Right cardiac atrium (tissue), 5 donors: Measurements from ENCODE around the gene PPP2R3B. TPM values are rescaled to one million over a fixed set of nuclear protein-coding genes. Genes with fewer than 3 reads are reported as not detected.
"Not testable (repeated sequence)": the region's sequence is repeated elsewhere in the genome, so short reads cannot be mapped to it uniquely, and the experiment has no call there.

Source experiments
- ATAC-seq, 2 donors: fragments of 200-7000 bp; cut with Tn5 transposase; one replicate each; pipeline versions ENCODE4 v1.8.0 to v1.9.1; 2020; ENCODE audit warnings: moderate library complexity in 2 of 2, mild to moderate bottlenecking in 1 of 2
- DNase-seq, 3 donors: peaks; one replicate each; pipeline ENCODE4 v3.0.0-alpha.2; 2020
- H3K27ac ChIP-seq: one replicate; pipeline ENCODE4 v1.5.1; 2013; ENCODE audit warnings: mild to moderate bottlenecking, low read length, control low read depth, moderate library complexity
- H3K27me3 ChIP-seq: one replicate; pipeline ENCODE4 v1.6.1; 2013; ENCODE audit not compliant: control insufficient read depth, insufficient read depth
- H3K4me1 ChIP-seq: one replicate; pipeline ENCODE4 v1.6.1; 2013; ENCODE audit warnings: low read length; ENCODE audit not compliant: control insufficient read depth, insufficient read depth
- H3K4me3 ChIP-seq: one replicate; pipeline ENCODE4 v1.5.1; 2013; ENCODE audit warnings: low read length, control low read depth
- H3K9me3 ChIP-seq: one replicate; pipeline ENCODE4 v1.6.1; 2013; ENCODE audit warnings: low read length; ENCODE audit not compliant: control insufficient read depth
- WGBS: extraction: QIAGEN DNeasy Blood & Tissue Kit; methylation state at CpG from one replicate; pipeline ENCODE4 v1.1.7; 2013; 5-methylcytosine and 5-hydroxymethylcytosine counted together
- intact Hi-C, 4 donors: fragments of 100-400 bp; cut with DNase I; formaldehyde crosslinking; loops; one replicate each; pipeline versions ENCODE4 v1.11.0 to v1.14.0; 2022 to 2023
- polyA plus RNA-seq: library from polyadenylated mRNA; stranded (reverse); fragments of 200-250 nt; gene quantifications from one replicate; pipeline ENCODE4 v1.2.3, GENCODE V29; 2013
- total RNA-seq, 4 donors: library from RNA; stranded (reverse); fragmentation: NEBNext Ultra II Directional; extraction: Animal tissue kit (Norgen Biotek cat#: 25700); gene quantifications; one replicate each; pipeline ENCODE4 v1.2.1, GENCODE V29; 2021
- donor health status: healthy with polysubstance abuse.
- donor health status: DM: no; HTN: yes; CAD: no.
- donor health status: DM: no; HTN: no; CAD: no.
- donor health status: DM: no; HTN: yes; CAD: no; lungs with severe emphysema.
- donor health status: DM: yes; HTN: yes; CAD: no.

The PPP2R3B gene
- total and polyA plus RNA-seq, 5 donors: 101 to 163 (median 141) TPM

DNA sequence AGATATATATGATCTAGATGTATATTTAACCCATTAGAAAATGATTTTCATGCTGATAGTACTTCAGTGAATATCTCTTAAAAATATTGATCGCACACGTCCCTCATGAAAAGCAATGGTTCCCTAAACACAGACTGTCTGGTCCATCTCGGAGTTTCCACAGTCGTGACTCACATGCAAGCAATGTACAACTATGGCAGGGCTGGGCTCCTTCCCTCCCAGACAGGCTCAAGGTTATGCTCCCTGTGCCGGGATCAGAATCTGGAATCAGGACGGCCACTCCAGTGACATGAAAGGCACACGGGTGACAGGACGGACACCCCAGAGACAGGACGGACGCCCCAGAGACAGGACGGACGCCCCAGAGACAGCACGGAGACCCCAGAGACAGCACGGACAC is 40.2 kb upstream of the PPP2R3B start:
- Histone ChIP-seq H3K4me1 (no peaks in the 10 kb centered on the region), H3K4me3 (no peak overlapping the region), H3K27ac (no peak overlapping the region), H3K9me3 (no peaks in the 10 kb centered on the region), H3K27me3 (no peaks in the 10 kb centered on the region)
- DNase-seq (no peak), ATAC-seq (no peak)
- WGBS: 78% methylated on average over 14 of the region's 14 CpGs
- intact Hi-C loops: no loop called here

GRCh38 chrX:425056-425455 is 38.3 kb upstream of the PPP2R3B start:
- DNase-seq (no peak), ATAC-seq (no peak)
- Histone ChIP-seq H3K27me3 (no peaks in the 10 kb centered on the region), H3K9me3 (no peaks in the 10 kb centered on the region), H3K27ac (no peak overlapping the region), H3K4me1 (no peaks in the 10 kb centered on the region), H3K4me3 (no peak overlapping the region)
- intact Hi-C loops: no loop called here
- 78% methylated on average over 20 of the region's 20 CpGs for WGBS

GRCh38 chrX:421646-422391 is 35.1 kb upstream of the PPP2R3B start:
- Histone ChIP-seq H3K27me3 (no peaks in the 10 kb centered on the region), H3K4me3 (no peak overlapping the region), H3K4me1 (no peaks in the 10 kb centered on the region), H3K27ac (no peak overlapping the region), H3K9me3 (no peaks in the 10 kb centered on the region)
- ATAC-seq: no peak
- intact Hi-C loops: no loop called here
- WGBS: 33% methylated on average over 40 of the region's 40 CpGs
- DNase-seq: peak in 1 of 3 donors; percentile 36

GRCh38 chrX:420496-421223 is 34.0 kb upstream of the PPP2R3B start:
- H3K27ac ChIP-seq: no peak overlapping the region
- H3K4me1 ChIP-seq: no peaks in the 10 kb centered on the region
- intact Hi-C loops: no loop called here
- ATAC-seq (no peak), DNase-seq (peak in 1 of 3 donors; percentile 51)
- H3K27me3 ChIP-seq: no peaks in the 10 kb centered on the region
- WGBS: 96% methylated on average over 41 of the region's 41 CpGs
- no peaks in the 10 kb centered on the region for H3K9me3 ChIP-seq
- no peak overlapping the region for H3K4me3 ChIP-seq

GRCh38 chrX:418927-419729 is 32.4 kb upstream of the PPP2R3B start:
- intact Hi-C loops: no loop called here

GRCh38 chrX:415498-415897 is 28.8 kb upstream of the PPP2R3B start:
- H3K4me1 ChIP-seq, H3K4me3 ChIP-seq, ATAC-seq, intact Hi-C loops, H3K9me3 ChIP-seq, H3K27me3 ChIP-seq, H3K27ac ChIP-seq: not testable (repeated sequence)
- WGBS: 92% methylated on average over 5 of the region's 5 CpGs
- DNase-seq: peak in 1 of 3 donors; percentile 7

More at GRCh38 chrX:418927-419729, 32.4 kb upstream of the PPP2R3B start:
- no peak overlapping the region for H3K27ac ChIP-seq
- H3K4me1 ChIP-seq: no peaks in the 10 kb centered on the region
- 90% methylated on average over 55 of the region's 55 CpGs for WGBS
- no peaks in the 10 kb centered on the region for H3K9me3 ChIP-seq
- no peaks in the 10 kb centered on the region for H3K27me3 ChIP-seq
- peak in 1 of 3 donors; percentile 64 for DNase-seq
- no peak overlapping the region for H3K4me3 ChIP-seq
- ATAC-seq: peak in 1 of 2 donors; percentile 19

- 6% methylated on average over 47 of the region's 47 CpGs for WGBS
- Histone ChIP-seq H3K4me3 (peak overlapping the region; percentile 9), H3K27me3 (no peaks in the 10 kb centered on the region), H3K9me3 (no peaks in the 10 kb centered on the region), H3K27ac (peak overlapping the region; percentile 61), H3K4me1 (no peaks in the 10 kb centered on the region)
- peak; percentile 59 to 87 (median 86) for DNase-seq
- peak; percentile 91 to 93 for ATAC-seq
- intact Hi-C loops: no loop called here
Observed at GRCh38 chrX:413322-414201, 26.9 kb upstream of the PPP2R3B start.

- intact Hi-C loops: no loop called here
- ATAC-seq (no peak), DNase-seq (peak in 1 of 3 donors; percentile 43)
- Histone ChIP-seq H3K27ac (no peak overlapping the region), H3K9me3 (no peaks in the 10 kb centered on the region), H3K4me1 (no peaks in the 10 kb centered on the region), H3K27me3 (no peaks in the 10 kb centered on the region), H3K4me3 (no peak overlapping the region)
- 94% methylated on average over 17 of the region's 17 CpGs for WGBS
Observed at GRCh38 chrX:410296-410695, 23.6 kb upstream of the PPP2R3B start.

DNA sequence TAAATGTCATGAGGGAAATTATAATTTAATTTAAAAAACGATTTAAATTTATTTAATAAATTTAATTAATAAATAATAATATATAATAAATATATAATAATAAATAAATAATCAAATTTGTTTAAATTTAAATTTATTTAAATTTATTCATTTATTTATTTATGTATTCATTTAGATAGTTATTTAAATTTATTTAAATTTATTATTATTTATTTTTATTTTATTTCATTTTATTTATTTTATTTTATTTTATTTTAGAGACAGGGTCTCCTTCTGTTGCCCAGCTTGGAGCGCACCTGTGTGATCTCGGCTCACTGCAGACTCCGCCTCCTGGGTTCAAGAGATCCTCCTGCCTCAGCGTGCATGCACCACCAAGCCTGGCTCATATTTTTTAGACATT is 18.4 kb upstream of the PPP2R3B start:
- Histone ChIP-seq H3K27me3 (no peaks in the 10 kb centered on the region), H3K27ac (no peak overlapping the region), H3K4me1 (no peaks in the 10 kb centered on the region), H3K4me3 (no peak overlapping the region), H3K9me3 (no peaks in the 10 kb centered on the region)
- intact Hi-C loops: no loop called here
- ATAC-seq (no peak), DNase-seq (no peak)
- WGBS: 90% methylated on average over 5 of the region's 5 CpGs

- no peak overlapping the region for H3K4me3 ChIP-seq
- intact Hi-C loops: no loop called here
- 85% methylated on average over 10 of the region's 10 CpGs for WGBS
- ATAC-seq: no peak
- DNase-seq: no peak
- H3K27ac ChIP-seq: no peak overlapping the region
- no peaks in the 10 kb centered on the region for H3K27me3 ChIP-seq
- no peaks in the 10 kb centered on the region for H3K4me1 ChIP-seq
- no peaks in the 10 kb centered on the region for H3K9me3 ChIP-seq
Observed at GRCh38 chrX:404656-405055, 17.9 kb upstream of the PPP2R3B start.
